Chondrocyte (in vitro differentiated cells): ENCODE data around the gene SLC47A1. TPM values are rescaled to one million over a fixed set of nuclear protein-coding genes. Genes with fewer than 3 reads are reported as not detected.
A peak's percentile ranks its signal among the peaks of the same experiment; 100 is the strongest.

ENCODE experiments used
- DNase-seq: peaks from one replicate; pipeline ENCODE4 v3.0.0; 2021; ENCODE audit warnings: mixed read lengths, low spot score
- H3K27ac Mint-ChIP-seq: one replicate; pipeline ENCODE4 v1.8.0; 2021; ENCODE audit warnings: mild to moderate bottlenecking, moderate library complexity, mixed read lengths; ENCODE audit not compliant: unreplicated experiment
- H3K27me3 Mint-ChIP-seq: 2 replicates; pipeline ENCODE4 v1.8.0; 2021; ENCODE audit warnings: low read depth, mixed read lengths
- H3K36me3 Mint-ChIP-seq: 2 replicates; pipeline ENCODE4 v1.8.0; 2021; ENCODE audit warnings: low read depth, mixed read lengths
- H3K4me1 Mint-ChIP-seq: 2 replicates; pipeline ENCODE4 v1.8.0; 2021; ENCODE audit warnings: low read depth, mild to moderate bottlenecking, mixed read lengths
- H3K4me3 Mint-ChIP-seq: one replicate; pipeline ENCODE4 v1.8.0; 2021; ENCODE audit warnings: mild to moderate bottlenecking, moderate library complexity, mixed read lengths; ENCODE audit not compliant: unreplicated experiment
- H3K9me3 Mint-ChIP-seq: 2 replicates; pipeline ENCODE4 v1.8.0; 2021; ENCODE audit warnings: low read depth, mixed read lengths
- total RNA-seq: library from RNA; stranded (reverse); gene quantifications from 3 replicates; pipeline ENCODE4 v1.2.1, GENCODE V29; 2021
- TF ChIP-seq, protein P1 (sequence below): fragments of 200-600 bp; sonication (generic); IDR thresholded peaks from 2 replicates; pipeline ENCODE4 v1.5.0; 2021; ENCODE audit warnings: antibody characterized with exemption, mild to moderate bottlenecking, moderate library complexity

Gene SLC47A1
- total RNA-seq, 1 donor from 2014 or later = 1.7 TPM

DNA sequence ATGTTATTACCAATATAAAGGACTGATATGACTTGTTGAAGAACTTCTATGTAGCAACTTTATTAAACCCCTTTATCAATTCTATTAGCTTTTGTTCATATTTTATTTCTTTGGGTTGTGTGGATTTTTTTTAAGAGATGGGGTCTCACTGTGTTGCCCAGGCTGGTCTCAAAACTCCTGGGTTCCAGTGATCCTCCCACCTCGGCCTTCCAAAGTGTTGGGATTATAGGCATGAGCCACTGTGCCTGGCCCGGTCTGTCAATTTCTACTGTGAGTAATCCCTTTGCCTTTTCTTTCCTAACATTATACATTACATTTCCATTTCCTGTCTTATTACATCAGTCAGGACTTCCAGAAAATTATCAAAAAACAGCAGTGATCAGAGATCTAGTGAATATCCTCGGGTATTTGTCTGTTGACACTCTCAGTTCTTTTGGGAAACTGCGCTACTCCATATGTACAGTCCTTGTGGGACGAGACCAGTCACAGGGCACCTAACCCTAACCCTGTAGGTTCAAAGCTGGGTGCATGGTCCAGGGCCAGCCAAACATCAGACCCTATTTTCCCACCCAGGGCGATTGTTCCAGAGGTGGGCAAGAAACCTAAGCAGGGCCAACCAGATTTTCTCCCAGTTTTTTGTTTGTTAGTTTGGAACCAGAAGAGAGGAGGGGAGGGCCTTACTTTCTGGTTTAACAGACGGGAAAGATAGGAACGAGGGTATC lies 1.7 kb upstream of the SLC47A1 start:
- Mint-ChIP-seq H3K9me3 (no peaks in the 10 kb centered on the region), H3K4me1 (peaks cover 7% of the 10 kb centered on the region), H3K27ac (no peak overlapping the region), H3K36me3 (no peaks in the 10 kb centered on the region), H3K27me3 (peaks cover 9% of the 10 kb centered on the region), H3K4me3 (no peak overlapping the region)
- TF ChIP-seq, protein P1, sequence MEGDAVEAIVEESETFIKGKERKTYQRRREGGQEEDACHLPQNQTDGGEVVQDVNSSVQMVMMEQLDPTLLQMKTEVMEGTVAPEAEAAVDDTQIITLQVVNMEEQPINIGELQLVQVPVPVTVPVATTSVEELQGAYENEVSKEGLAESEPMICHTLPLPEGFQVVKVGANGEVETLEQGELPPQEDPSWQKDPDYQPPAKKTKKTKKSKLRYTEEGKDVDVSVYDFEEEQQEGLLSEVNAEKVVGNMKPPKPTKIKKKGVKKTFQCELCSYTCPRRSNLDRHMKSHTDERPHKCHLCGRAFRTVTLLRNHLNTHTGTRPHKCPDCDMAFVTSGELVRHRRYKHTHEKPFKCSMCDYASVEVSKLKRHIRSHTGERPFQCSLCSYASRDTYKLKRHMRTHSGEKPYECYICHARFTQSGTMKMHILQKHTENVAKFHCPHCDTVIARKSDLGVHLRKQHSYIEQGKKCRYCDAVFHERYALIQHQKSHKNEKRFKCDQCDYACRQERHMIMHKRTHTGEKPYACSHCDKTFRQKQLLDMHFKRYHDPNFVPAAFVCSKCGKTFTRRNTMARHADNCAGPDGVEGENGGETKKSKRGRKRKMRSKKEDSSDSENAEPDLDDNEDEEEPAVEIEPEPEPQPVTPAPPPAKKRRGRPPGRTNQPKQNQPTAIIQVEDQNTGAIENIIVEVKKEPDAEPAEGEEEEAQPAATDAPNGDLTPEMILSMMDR = no peak
- peak; percentile 1 for DNase-seq

DNA sequence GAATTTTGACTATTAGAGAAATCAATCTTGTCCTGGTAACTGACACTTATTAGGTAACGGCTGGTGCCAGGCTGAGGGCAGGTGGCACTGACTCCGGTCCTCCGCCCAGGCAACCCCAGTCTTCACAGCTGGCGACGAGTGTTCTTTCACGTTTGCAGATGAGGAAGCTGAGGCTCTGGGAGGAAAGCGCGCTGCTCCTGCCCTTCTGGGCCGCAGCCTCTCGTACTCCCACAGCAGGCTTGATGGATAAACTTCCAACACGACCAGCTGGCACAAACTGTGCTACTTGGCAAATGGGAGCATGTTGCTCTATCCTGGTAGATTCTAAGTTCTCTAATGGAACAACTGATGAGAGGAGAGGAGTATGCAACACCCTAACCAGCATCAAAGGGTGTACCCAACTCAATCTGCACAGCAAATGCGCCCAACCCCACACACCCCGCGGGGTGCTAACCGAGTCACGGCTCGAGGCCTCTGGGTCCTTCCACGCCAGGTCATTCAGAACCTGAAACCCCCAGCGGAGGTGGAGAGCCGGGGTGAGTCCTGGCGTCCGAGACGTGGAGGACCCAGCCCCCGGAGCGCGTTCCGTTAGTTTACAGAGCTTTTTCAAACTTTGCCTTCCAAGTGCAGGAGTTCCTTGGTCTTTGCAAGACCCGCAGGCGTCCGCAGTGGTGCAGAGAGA lies 477 bp upstream of the SLC47A1 start:
- no peak overlapping the region for H3K27ac Mint-ChIP-seq
- no peaks in the 10 kb centered on the region for H3K9me3 Mint-ChIP-seq
- TF ChIP-seq, protein P1 = no peak
- peak overlapping the region; percentile 68 for H3K4me3 Mint-ChIP-seq
- no peaks in the 10 kb centered on the region for H3K36me3 Mint-ChIP-seq
- peak; percentile 55 for DNase-seq
- H3K4me1 Mint-ChIP-seq = peaks cover 7% of the 10 kb centered on the region
- peaks cover 10% of the 10 kb centered on the region for H3K27me3 Mint-ChIP-seq

DNA sequence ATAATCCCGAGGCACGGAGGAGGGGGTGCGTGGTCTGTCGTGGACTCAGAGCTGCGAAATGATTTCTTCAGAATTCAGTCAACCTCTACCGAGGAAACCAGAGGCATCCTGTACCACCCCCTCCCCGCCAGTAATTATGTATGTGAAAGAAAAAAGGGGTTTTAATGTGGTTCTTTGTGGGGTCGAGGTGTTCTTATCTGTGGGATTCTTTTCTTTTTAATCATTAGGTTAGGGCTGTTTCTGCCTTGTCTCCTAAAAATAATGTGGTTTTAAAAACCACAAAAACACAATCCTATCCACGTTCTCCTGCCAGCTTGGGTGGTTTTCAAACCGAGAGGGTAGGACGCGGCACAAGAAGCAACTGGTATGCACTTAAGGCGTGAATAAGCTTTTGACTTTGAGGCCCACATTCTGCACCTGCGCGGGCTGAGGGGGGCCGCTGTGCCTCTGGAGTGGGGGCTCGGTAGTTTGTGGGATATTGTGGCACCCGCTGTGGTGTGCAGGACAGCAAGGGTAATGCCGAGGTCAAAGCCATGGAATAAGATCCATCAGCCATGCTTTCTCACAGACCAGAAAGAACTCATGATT lies 1.0 kb downstream of the SLC47A1 start:
- peak overlapping the region; percentile 69 for H3K4me3 Mint-ChIP-seq
- DNase-seq = peak; percentile 37
- H3K9me3 Mint-ChIP-seq = no peaks in the 10 kb centered on the region
- TF ChIP-seq, protein P1 = no peak
- H3K36me3 Mint-ChIP-seq = no peaks in the 10 kb centered on the region
- H3K27me3 Mint-ChIP-seq = peaks cover 10% of the 10 kb centered on the region
- no peak overlapping the region for H3K27ac Mint-ChIP-seq
- peaks cover 7% of the 10 kb centered on the region for H3K4me1 Mint-ChIP-seq

DNA sequence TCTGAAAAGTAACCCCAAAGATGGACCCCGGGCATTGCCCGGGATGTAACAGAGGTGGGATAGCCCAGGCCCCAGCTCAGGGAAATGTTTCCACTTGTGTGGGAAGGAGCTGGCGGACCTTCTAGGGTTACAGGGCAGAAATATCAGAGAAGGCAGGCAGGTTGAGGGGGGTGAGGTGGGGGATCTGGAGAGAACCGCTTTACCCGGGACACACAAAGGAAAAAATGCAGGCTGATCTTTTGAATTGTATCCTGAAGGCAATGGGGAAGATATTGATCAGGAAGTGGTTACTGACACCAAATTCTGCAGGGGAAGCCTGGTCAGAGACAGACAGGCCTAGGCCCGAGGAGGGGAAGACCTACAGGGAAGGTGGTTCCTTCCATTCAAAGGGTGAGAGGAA lies 3.5 kb downstream of the SLC47A1 start:
- Mint-ChIP-seq H3K36me3 (no peaks in the 10 kb centered on the region), H3K27ac (no peak overlapping the region), H3K9me3 (no peaks in the 10 kb centered on the region), H3K4me3 (no peak overlapping the region), H3K27me3 (peaks cover 10% of the 10 kb centered on the region), H3K4me1 (peaks cover 7% of the 10 kb centered on the region)
- peak; percentile 33 for DNase-seq
- TF ChIP-seq, protein P1 = no peak
